Stomach smooth muscle (tissue), 2 donors: ENCODE data around the gene KSR2.

Source experiments
- H3K27ac ChIP-seq: one replicate; pipeline ENCODE4 v1.7.0; 2013; ENCODE audit warnings: mild to moderate bottlenecking, low read length, inconsistent platforms
- H3K27me3 ChIP-seq, 2 donors: one replicate each; pipeline ENCODE4 v1.7.0; 2013; ENCODE audit warnings: low read length in 2 of 2; ENCODE audit not compliant: insufficient read depth in 2 of 2, control insufficient read depth in 1 of 2
- H3K36me3 ChIP-seq, 2 donors: one replicate each; pipeline ENCODE4 v1.7.0; 2013; ENCODE audit warnings: low read length in 2 of 2; ENCODE audit not compliant: control insufficient read depth in 2 of 2, insufficient read depth in 2 of 2
- H3K4me1 ChIP-seq: one replicate; pipeline ENCODE4 v1.7.0; 2013; ENCODE audit warnings: low read length; ENCODE audit not compliant: control insufficient read depth, insufficient read depth
- H3K4me3 ChIP-seq, 2 donors: one replicate each; pipeline ENCODE4 v1.7.0; 2013; ENCODE audit warnings: low read length in 2 of 2
- H3K9ac ChIP-seq, 2 donors: one replicate each; pipeline ENCODE4 v1.7.0; 2013; ENCODE audit warnings: low read length in 2 of 2, mild to moderate bottlenecking in 1 of 2
- H3K9me3 ChIP-seq, 2 donors: one replicate each; pipeline ENCODE4 v1.7.0; 2013; ENCODE audit warnings: low read length in 2 of 2; ENCODE audit not compliant: control insufficient read depth in 2 of 2
- donor health status: healthy.
- donor health status: Pancreatic carcinoma.

KSR2 gene

GRCh38 chr12:117914686-117915085, 54.1 kb downstream of the KSR2 start:
- Histone ChIP-seq H3K4me1 (no peaks in the 10 kb centered on the region), H3K9me3 (peaks cover 7 to 9% of the 10 kb centered on the region in 2 donors), H3K27ac (no peak overlapping the region), H3K36me3 (no peaks in the 10 kb centered on the region), H3K9ac (no peak overlapping the region), H3K27me3 (peaks cover 0 to 2% of the 10 kb centered on the region in 2 donors), H3K4me3 (no peak overlapping the region)

GRCh38 chr12:117912756-117913155, 56.0 kb downstream of the KSR2 start:
- H3K9me3 ChIP-seq: peaks cover 7 to 9% of the 10 kb centered on the region in 2 donors
- no peak overlapping the region for H3K4me3 ChIP-seq
- no peaks in the 10 kb centered on the region for H3K36me3 ChIP-seq
- no peak overlapping the region for H3K9ac ChIP-seq
- no peaks in the 10 kb centered on the region for H3K4me1 ChIP-seq
- no peaks in the 10 kb centered on the region for H3K27me3 ChIP-seq
- H3K27ac ChIP-seq: no peak overlapping the region

GRCh38 chr12:117908411-117908810, 60.4 kb downstream of the KSR2 start:
- no peak overlapping the region for H3K27ac ChIP-seq
- H3K36me3 ChIP-seq: no peaks in the 10 kb centered on the region
- no peaks in the 10 kb centered on the region for H3K4me1 ChIP-seq
- H3K4me3 ChIP-seq: no peak overlapping the region
- no peaks in the 10 kb centered on the region for H3K27me3 ChIP-seq
- H3K9ac ChIP-seq: no peak overlapping the region
- H3K9me3 ChIP-seq: peaks cover 9 to 11% of the 10 kb centered on the region in 2 donors

- no peaks in the 10 kb centered on the region for H3K36me3 ChIP-seq
- H3K27ac ChIP-seq: no peak overlapping the region
Observed at GRCh38 chr12:117907108-117907689, 61.6 kb downstream of the KSR2 start.

GRCh38 chr12:117904051-117904450, 64.7 kb downstream of the KSR2 start:
- peaks cover 0 to 4% of the 10 kb centered on the region in 2 donors for H3K9me3 ChIP-seq
- H3K4me1 ChIP-seq: no peaks in the 10 kb centered on the region
- no peaks in the 10 kb centered on the region for H3K36me3 ChIP-seq
- H3K4me3 ChIP-seq: no peak overlapping the region
- H3K27ac ChIP-seq: no peak overlapping the region
- H3K27me3 ChIP-seq: no peaks in the 10 kb centered on the region
- H3K9ac ChIP-seq: no peak overlapping the region

More at GRCh38 chr12:117907108-117907689, 61.6 kb downstream of the KSR2 start:
- Histone ChIP-seq H3K9me3 (peaks cover 9 to 11% of the 10 kb centered on the region in 2 donors), H3K4me1 (no peaks in the 10 kb centered on the region), H3K4me3 (no peak overlapping the region), H3K27me3 (no peaks in the 10 kb centered on the region), H3K9ac (no peak overlapping the region)

- Histone ChIP-seq H3K4me1 (no peaks in the 10 kb centered on the region), H3K27me3 (no peaks in the 10 kb centered on the region), H3K36me3 (no peaks in the 10 kb centered on the region), H3K27ac (no peak overlapping the region), H3K9me3 (peaks cover 0 to 4% of the 10 kb centered on the region in 2 donors), H3K9ac (no peak overlapping the region), H3K4me3 (no peak overlapping the region)
Observed at GRCh38 chr12:117903110-117903840, 65.5 kb downstream of the KSR2 start.

GRCh38 chr12:117901631-117902030, 67.2 kb downstream of the KSR2 start:
- H3K27ac ChIP-seq: no peak overlapping the region
- H3K4me3 ChIP-seq: no peak overlapping the region
- no peaks in the 10 kb centered on the region for H3K27me3 ChIP-seq
- no peak overlapping the region for H3K9ac ChIP-seq
- no peaks in the 10 kb centered on the region for H3K36me3 ChIP-seq
- H3K9me3 ChIP-seq: peaks cover 0 to 4% of the 10 kb centered on the region in 2 donors
- H3K4me1 ChIP-seq: no peaks in the 10 kb centered on the region

GRCh38 chr12:117900561-117900960, 68.2 kb downstream of the KSR2 start:
- H3K27me3 ChIP-seq: no peaks in the 10 kb centered on the region
- no peak overlapping the region for H3K27ac ChIP-seq
- H3K9ac ChIP-seq: no peak overlapping the region
- no peaks in the 10 kb centered on the region for H3K36me3 ChIP-seq
- H3K4me1 ChIP-seq: no peaks in the 10 kb centered on the region
- H3K4me3 ChIP-seq: no peak overlapping the region
- H3K9me3 ChIP-seq: peaks cover 0 to 4% of the 10 kb centered on the region in 2 donors

GRCh38 chr12:117897372-117898161, 71.2 kb downstream of the KSR2 start:
- H3K27me3 ChIP-seq: peaks cover 0 to 4% of the 10 kb centered on the region in 2 donors
- H3K27ac ChIP-seq: no peak overlapping the region
- no peaks in the 10 kb centered on the region for H3K36me3 ChIP-seq
- H3K9ac ChIP-seq: no peak overlapping the region
- H3K4me1 ChIP-seq: no peaks in the 10 kb centered on the region
- no peak overlapping the region for H3K4me3 ChIP-seq
- H3K9me3 ChIP-seq: no peaks in the 10 kb centered on the region

GRCh38 chr12:117896009-117896408, 72.8 kb downstream of the KSR2 start:
- Histone ChIP-seq H3K36me3 (no peaks in the 10 kb centered on the region), H3K27me3 (peaks cover 0 to 4% of the 10 kb centered on the region in 2 donors), H3K27ac (no peak overlapping the region), H3K9me3 (no peaks in the 10 kb centered on the region), H3K9ac (no peak overlapping the region), H3K4me1 (no peaks in the 10 kb centered on the region), H3K4me3 (no peak overlapping the region)
